Measurements from ENCODE around the gene SMIM20. TPM values are rescaled to one million over a fixed set of nuclear protein-coding genes. Genes with fewer than 3 reads are reported as not detected.

The SMIM20 gene
- total and polyA plus RNA-seq, 2 of the 4 experiments (the other 2 are of a cell fraction): 13.6 to 23.1 TPM

- H3K4me3 ChIP-seq (ENCODE audit: insufficient read depth, low read depth, low read length): no peak overlapping the region
- WGBS, 2 experiments (ENCODE audit: extremely low coverage in 2 of 2, insufficient read length in 1 of 2): 73% methylated on average over 3 of the region's 7 CpGs; no CpG with 5 or more reads in 1 of the 2 experiments
- no peak for TF ChIP-seq RCOR1 (IDR thresholded peaks at IDR 0.05; ENCODE audit: insufficient replicate concordance, low read length)
- no peak for TF ChIP-seq CEBPB (IDR thresholded peaks at IDR 0.05; ENCODE audit: low read depth, low read length)
- no peak for TF ChIP-seq BHLHE40 (IDR thresholded peaks at IDR 0.05; ENCODE audit: low read depth, low read length)
- no peak for TF ChIP-seq RAD21 (IDR thresholded peaks at IDR 0.05; ENCODE audit: low read length)
- TF ChIP-seq MAFK (IDR thresholded peaks at IDR 0.05; ENCODE audit: low read depth, low read length): no peak
- TF ChIP-seq FOS (IDR thresholded peaks at IDR 0.05; ENCODE audit: low read depth, low read length): no peak
- no peak for TF ChIP-seq RFX5 (IDR thresholded peaks at IDR 0.05; ENCODE audit: low read depth, low read length)
- TF ChIP-seq CTCF (conservative IDR thresholded peaks at IDR 0.05; ENCODE audit: low read depth, low read length): no peak
- TF ChIP-seq CHD1 (IDR thresholded peaks at IDR 0.05; ENCODE audit: low read depth, low read length): no peak
- no peak for TF ChIP-seq SMC3 (IDR thresholded peaks at IDR 0.05; ENCODE audit: low read depth, low read length)
- no peak for TF ChIP-seq MAZ (IDR thresholded peaks at IDR 0.05; ENCODE audit: borderline replicate concordance, low read depth, low read length)
- no peak for TF ChIP-seq POLR2A (IDR thresholded peaks at IDR 0.05; ENCODE audit: low read depth, low read length)
- no peak for TF ChIP-seq MXI1 (IDR thresholded peaks at IDR 0.05; ENCODE audit: borderline replicate concordance, low read depth, low read length)
- TF ChIP-seq USF2 (IDR thresholded peaks at IDR 0.05; ENCODE audit: low read depth, low read length): no peak
- no peak for TF ChIP-seq NFE2L2 (IDR thresholded peaks at IDR 0.05; ENCODE audit: low read depth, low read length)
- TF ChIP-seq ELK1 (IDR thresholded peaks at IDR 0.05; ENCODE audit: borderline replicate concordance, low read depth, low read length): no peak
- no peak overlapping the region for H3K9ac ChIP-seq (ENCODE audit: low read depth, low read length)
- H2BK20ac ChIP-seq (ENCODE audit: low read depth, low read length): no peak overlapping the region
- H3K27ac ChIP-seq (ENCODE audit: insufficient read depth, low read length): no peak overlapping the region
- H3K79me1 ChIP-seq (ENCODE audit: low read depth in 1 of 2, low read length in 2 of 2): peaks cover 0 to 4% of the 10 kb centered on the region in 2 experiments; a peak in 1 of 4 replicates
- ChIA-PET POLR2A (ENCODE audit: unreplicated experiment) (interaction anchor here (0.6 kb wide), 2 partner anchors 123 to 569 kb away, joined by 3 to 4 read pairs; no protein-coding TSS in a partner anchor), CTCF (no interaction called here)
- no peak overlapping the region for H3K56ac ChIP-seq (ENCODE audit: extremely low read depth, insufficient read depth, low read length)
- no peak overlapping the region for H4K5ac ChIP-seq (ENCODE audit: low read depth, low read length)
- BruUV-seq (replicated peaks): TSS peak; percentile 73
- H4K8ac ChIP-seq (ENCODE audit: low read depth in 2 of 2, low read length in 2 of 2): no peak overlapping the region
- H4K91ac ChIP-seq (ENCODE audit: insufficient read depth, low read depth, low read length): no peak overlapping the region
- no peaks in the 10 kb centered on the region for H3K27me3 ChIP-seq (ENCODE audit: control insufficient read depth, insufficient read depth, low read length)
- in situ Hi-C loops (cut with MboI; ENCODE audit: low sequenced_read_pairs): no loop called here
- H3K18ac ChIP-seq (ENCODE audit: low read depth, low read length): no peak overlapping the region
- H3K36me3 ChIP-seq (ENCODE audit: control insufficient read depth, insufficient read depth, low read length): no peaks in the 10 kb centered on the region
- no peaks in the 10 kb centered on the region for H3K9me1 ChIP-seq (ENCODE audit: insufficient read depth, low read length)
- no peak overlapping the region for H2AK9ac ChIP-seq (replicated peaks; ENCODE audit: low read depth, low read length, poor library complexity)
- DNase-seq (no peak), ATAC-seq (ENCODE audit: low read depth) (no peak)
- no peak overlapping the region for H2AFZ ChIP-seq (replicated peaks; ENCODE audit: low read length, poor library complexity)
- H4K20me1 ChIP-seq (ENCODE audit: insufficient read depth, low read length): no peaks in the 10 kb centered on the region
- H3K4me1 ChIP-seq (ENCODE audit: control insufficient read depth, insufficient read depth, low read length): peaks cover 4% of the 10 kb centered on the region
- H3K9me3 ChIP-seq (ENCODE audit: control insufficient read depth, insufficient read depth, low read length): no peaks in the 10 kb centered on the region
- intact Hi-C loops (cut with micrococcal nuclease): loop anchor here (5.0 to 10.0 kb wide), 2 partner anchors 393 to 486 kb away; partner anchors contain the start of gene RBPJ
- no peak overlapping the region for H2BK5ac ChIP-seq (ENCODE audit: low read depth, low read length, poor library complexity, severe bottlenecking)
- H3K14ac ChIP-seq (replicated peaks; ENCODE audit: low read depth, low read length): no peak overlapping the region
- H3K23ac ChIP-seq (ENCODE audit: low read depth, low read length): no peak overlapping the region
- no peak overlapping the region for H3K4ac ChIP-seq (ENCODE audit: low read depth, low read length)
- dilution Hi-C loops (cut with HindIII; ENCODE audit: low sequenced_read_pairs, unreplicated experiment): no loop called here
- H2BK15ac ChIP-seq (ENCODE audit: low read depth, low read length): no peak overlapping the region
- no peak overlapping the region for H2BK120ac ChIP-seq (ENCODE audit: low read depth, low read length)
- no peak overlapping the region for H2AK5ac ChIP-seq (ENCODE audit: low read depth, low read length)
- H3K4me2 ChIP-seq (ENCODE audit: low read depth, low read length): peak overlapping the region; percentile 83; the same call in 1 of the 2 replicates
Measured at GRCh38 chr4:25929298-25929686, 15.3 kb downstream of the SMIM20 start.

Measured in IMR-90 (cell line).